GM21576 (cell line): ENCODE data around the gene NCOA6.

ENCODE experiments used
- ATAC-seq: cut with Tn5 transposase; IDR thresholded peaks from one replicate; pipeline ENCODE4 v1.9.1; 2021; ENCODE audit warnings: mild to moderate bottlenecking, moderate library complexity; ENCODE audit not compliant: unreplicated experiment

NCOA6 gene

GRCh38 chr20:34706302-34706875 is 119.1 kb downstream of the NCOA6 start:
- no peak for ATAC-seq

DNA sequence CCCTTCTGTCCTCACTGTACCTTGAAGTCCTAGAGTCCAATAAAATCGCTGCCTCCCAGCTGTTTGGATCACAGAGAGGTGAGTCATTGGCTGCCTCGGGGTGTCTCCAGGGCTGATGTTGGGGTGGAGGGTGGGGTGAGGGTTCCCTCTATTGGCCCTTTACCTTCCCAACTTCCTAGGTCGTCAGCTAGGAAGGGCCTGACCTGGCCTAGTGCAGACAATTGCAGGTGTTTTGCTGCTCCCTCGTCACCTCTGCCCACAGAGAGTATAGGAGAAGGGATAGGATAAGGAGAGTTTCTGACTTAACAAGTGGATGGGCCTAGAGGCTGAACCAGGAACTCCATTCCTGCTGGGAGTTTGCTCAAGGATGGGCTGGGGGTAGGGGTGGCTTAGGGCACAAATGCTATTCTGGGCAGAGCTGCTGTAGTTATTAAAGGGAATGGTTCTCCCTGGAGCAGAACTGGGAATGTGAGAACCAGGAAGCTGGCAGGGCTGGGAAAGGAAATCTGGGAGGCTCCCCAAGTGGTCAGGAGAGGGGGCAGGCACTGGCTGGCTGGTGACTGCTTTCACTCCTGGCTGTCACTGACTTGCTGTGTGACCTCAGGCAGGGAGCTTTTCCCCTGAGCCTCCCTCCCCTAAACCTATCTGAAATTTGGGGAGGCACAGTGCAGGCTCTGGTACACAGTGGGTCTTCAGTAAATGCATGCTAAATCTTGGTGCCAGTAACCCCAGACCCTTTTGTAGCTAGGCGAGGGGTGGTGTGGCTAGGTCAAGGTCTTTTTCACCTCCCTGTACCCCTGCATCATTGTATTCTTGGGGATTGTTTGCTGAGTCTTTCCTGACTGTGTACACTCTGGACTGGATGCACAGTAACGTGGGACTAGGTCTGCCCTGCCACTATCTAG is 119.8 kb downstream of the NCOA6 start:
- ATAC-seq: no peak

DNA sequence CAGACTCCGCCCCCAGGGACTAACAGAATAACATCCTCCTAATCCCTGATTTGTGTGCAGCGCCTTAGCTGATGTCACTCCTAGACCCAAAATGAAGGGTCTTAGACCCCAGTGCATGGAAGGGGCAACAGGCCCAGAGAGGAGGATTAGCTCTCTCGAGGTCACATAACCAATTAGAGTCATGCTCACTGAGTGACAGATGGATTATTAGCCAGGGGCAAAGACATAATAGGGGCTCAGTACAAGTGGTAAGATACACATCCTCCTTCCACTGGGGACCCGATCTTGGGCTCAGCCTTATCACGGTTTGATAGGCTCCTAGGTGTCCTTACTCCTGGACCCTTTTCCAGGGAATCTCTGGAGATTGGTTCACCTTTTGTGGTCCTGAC is 120.4 kb downstream of the NCOA6 start:
- ATAC-seq: no peak

DNA sequence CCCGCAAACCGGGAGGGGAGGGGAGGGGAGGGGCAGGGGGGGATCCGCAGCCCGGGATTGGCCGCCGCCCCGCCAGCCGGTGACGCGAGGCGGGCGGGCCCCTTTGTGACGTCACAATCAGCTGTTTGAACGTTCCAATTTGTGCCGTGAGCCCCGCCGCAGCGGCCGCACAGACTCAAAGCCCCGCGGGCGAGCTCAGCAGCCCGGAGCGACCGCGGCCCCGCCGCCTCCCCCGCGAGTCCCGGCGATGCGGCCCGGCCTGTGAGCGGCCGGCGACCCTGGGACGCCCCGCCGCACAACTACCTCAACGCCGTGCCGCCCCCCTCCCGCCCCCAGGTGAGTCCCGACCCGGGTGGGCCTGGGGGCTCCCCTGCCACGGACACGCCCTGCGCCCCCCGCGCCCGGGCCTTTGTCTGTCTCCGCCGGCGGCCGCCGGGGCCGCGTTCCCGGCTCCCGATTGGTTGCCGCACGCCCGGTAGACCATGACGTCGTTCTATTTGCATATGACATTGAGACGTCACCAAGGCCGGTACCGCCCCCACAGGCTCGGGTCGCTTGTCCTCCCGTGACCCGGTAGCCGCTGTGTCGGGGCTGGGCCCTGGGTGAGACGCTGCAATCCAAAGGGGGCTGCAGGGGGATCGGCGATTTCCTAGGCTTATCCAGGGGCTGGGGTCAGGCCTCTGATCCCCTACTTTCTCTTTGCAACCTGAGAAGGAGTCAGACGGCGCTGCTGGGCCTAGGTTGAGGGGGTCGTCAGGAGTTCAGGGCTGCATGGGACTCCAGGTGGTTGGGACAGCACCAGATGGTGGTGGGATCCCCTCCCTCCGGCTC is 121.1 kb downstream of the NCOA6 start, which contains the start of gene TP53INP2:
Gene TP53INP2 (plus strand): TSS at position 168 of the 831 bp plus-strand sequence. CDS start 4,396 bp downstream, outside the sequence.
- ATAC-seq: peak; percentile 39

GRCh38 chr20:34703424-34704176 is 121.9 kb downstream of the NCOA6 start:
- ATAC-seq: no peak

GRCh38 chr20:34703061-34703423 is 122.4 kb downstream of the NCOA6 start:
- no peak for ATAC-seq

GRCh38 chr20:34701405-34702085 is 123.9 kb downstream of the NCOA6 start:
- ATAC-seq: no peak

GRCh38 chr20:34693414-34693813 is 132.0 kb downstream of the NCOA6 start:
- ATAC-seq: no peak

DNA sequence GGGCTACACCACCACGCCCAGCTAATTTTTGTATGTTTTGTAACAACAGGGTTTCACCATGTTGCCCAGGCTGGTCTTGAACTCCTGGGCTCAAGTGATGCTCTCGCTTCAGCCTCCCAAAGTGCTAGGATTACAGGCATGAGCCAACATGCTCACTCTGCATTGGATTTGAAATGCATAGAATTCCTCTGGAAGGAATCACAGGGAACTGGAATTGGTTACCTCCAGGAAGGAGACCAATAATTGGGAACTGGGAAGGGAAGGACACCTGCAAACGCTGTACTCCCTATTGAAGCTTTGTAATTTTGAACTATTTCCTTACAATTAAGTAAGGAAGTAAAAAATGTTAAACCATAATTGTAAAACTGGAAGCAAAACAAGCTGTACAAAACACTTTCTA is 133.6 kb downstream of the NCOA6 start:
- no peak for ATAC-seq

- no peak for ATAC-seq
Observed at GRCh38 chr20:34689486-34689885, 136.0 kb downstream of the NCOA6 start.

- ATAC-seq: no peak
Observed at GRCh38 chr20:34683667-34684066, 141.8 kb downstream of the NCOA6 start.

DNA sequence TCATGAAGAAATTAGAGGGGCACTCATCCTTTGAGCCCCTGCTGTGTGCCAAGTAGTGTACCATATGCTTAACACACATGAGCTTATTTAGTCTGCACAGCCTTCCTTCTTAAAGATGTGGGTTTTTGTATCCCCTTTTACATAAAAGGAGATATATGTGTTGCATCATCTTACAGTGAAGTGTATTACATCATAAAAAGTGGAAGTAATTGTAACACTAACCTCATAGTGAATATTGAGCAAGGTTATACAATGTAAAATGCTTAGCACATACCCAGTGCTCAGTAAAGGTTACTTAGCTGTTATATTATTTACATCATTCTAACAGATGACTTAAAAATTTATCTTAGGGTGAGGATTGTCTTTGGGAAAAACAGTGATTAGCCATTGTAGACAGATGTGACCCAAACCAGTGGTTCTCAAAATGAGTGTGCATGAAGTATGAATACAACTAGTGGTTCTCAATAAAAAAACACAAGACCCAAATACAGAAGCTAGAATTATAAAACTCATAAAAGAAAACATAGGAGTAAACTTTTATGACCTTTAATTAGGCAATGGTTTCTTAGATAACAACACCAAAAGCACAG is 144.8 kb downstream of the NCOA6 start:
- ATAC-seq: no peak

DNA sequence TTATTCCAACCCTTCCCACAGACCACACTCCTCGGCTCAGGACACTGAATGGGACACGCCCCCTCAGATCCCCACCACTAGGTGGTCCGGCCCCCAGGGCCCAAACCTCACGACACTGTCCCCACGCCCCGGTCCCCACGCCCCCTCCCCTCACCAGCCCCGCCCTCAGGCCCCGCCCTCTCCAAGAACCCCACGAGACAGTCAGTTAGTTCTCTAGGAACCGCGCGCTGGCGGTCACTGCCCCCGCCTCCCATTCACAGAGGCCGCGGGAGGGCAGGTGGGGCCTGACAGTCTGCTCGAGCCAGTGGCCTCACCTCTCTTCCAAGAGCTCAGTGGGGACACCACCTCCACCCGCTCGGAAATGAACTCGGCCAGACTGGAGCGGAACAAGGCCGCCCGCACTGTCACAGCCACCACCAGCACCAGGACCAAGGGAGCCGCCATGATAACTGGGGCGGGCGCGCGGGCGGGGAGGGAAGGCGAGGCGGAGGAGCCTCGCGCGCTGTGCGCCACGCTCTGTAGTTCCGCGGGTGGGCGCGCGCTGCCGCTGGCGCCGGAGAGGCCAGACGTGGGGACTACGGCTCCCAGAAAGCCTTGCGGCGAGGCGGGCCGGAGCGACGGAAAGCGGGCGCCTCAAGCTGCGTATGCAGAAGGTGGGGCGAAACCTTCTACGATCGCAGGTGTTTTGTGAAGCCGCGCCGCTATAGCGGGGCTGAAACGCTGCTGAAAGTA is 148.6 kb downstream of the NCOA6 start, which contains the start of gene PIGU:
Gene PIGU (minus strand): TSS at position 451 of the 732 bp plus-strand sequence. CDS start 7 bp downstream, at position 444.
- peak; percentile 95 for ATAC-seq

- ATAC-seq: no peak
Observed at GRCh38 chr20:34675993-34676641, 149.3 kb downstream of the NCOA6 start.

GRCh38 chr20:34675561-34675960 is 149.9 kb downstream of the NCOA6 start:
- no peak for ATAC-seq

DNA sequence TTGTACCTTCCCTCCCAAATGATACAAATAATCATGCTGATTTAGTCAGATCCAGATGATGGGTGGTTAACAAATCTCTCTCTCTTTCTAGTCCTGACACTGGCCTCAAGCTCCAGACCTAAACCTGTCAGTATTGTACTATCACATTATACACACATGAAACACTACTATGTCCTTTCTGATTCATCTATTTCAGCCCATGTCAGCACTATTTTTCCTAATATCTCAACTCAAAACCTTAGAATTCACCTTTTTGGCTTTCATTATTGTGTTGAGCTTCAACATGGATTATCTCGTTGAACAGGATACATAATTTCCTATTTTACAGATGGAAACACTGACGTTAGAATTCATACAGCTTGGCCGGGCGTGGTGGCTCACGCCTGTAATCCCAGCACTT is 152.0 kb downstream of the NCOA6 start:
- no peak for ATAC-seq

- no peak for ATAC-seq
Observed at GRCh38 chr20:34669094-34669493, 156.4 kb downstream of the NCOA6 start.
